HFFc6 (cell line): Measurements from ENCODE around the gene CNGB1. TPM values are rescaled to one million over a fixed set of nuclear protein-coding genes. Genes with fewer than 3 reads are reported as not detected.

Experiments used
- DNase-seq: peaks from one replicate; pipeline ENCODE4 v3.0.0-alpha.2; 2018
- H3K27ac Mint-ChIP-seq: 2 replicates; pipeline ENCODE4 v1.8.0; 2020; ENCODE audit warnings: mild to moderate bottlenecking, mixed read lengths
- H3K27me3 Mint-ChIP-seq: 2 replicates; pipeline ENCODE4 v1.8.0; 2021; ENCODE audit warnings: mild to moderate bottlenecking, moderate library complexity, mixed read lengths; ENCODE audit not compliant: insufficient read depth
- H3K36me3 Mint-ChIP-seq: 2 replicates; pipeline ENCODE4 v1.8.0; 2021; ENCODE audit warnings: low read depth, mixed read lengths
- H3K4me1 Mint-ChIP-seq: 2 replicates; pipeline ENCODE4 v1.8.0; 2020; ENCODE audit warnings: low read depth, mixed read lengths
- H3K4me3 Mint-ChIP-seq: 2 replicates; pipeline ENCODE4 v1.8.0; 2020; ENCODE audit warnings: mild to moderate bottlenecking, moderate library complexity, mixed read lengths
- H3K9me3 Mint-ChIP-seq: 2 replicates; pipeline ENCODE4 v1.8.0; 2020; ENCODE audit warnings: mild to moderate bottlenecking, mixed read lengths
- CTCF ChIP-seq: fragments of 200-600 bp; sonication (generic); IDR thresholded peaks from 2 replicates; pipeline ENCODE4 v1.5.0; 2021; ENCODE audit warnings: antibody characterized with exemption, mild to moderate bottlenecking
- total RNA-seq, 6 experiments: library from RNA; stranded (reverse); fragmentation: NEBNext Ultra II Directional; extraction: Animal tissue kit (Norgen Biotek cat#: 25700); gene quantifications; 2 replicates in 1 of 6; 3 replicates in 5 of 6; pipeline ENCODE4 v1.2.3, GENCODE V29; 2021

CNGB1 gene
- total RNA-seq, 6 experiments from 2014 or later: 0.02 TPM; not detected in 5

- H3K36me3 Mint-ChIP-seq: no peaks in the 10 kb centered on the region
- H3K27ac Mint-ChIP-seq: no peak overlapping the region
- peaks cover 40% of the 10 kb centered on the region for H3K27me3 Mint-ChIP-seq
- peaks cover 15% of the 10 kb centered on the region for H3K4me1 Mint-ChIP-seq
- no peaks in the 10 kb centered on the region for H3K9me3 Mint-ChIP-seq
- no peak overlapping the region for H3K4me3 Mint-ChIP-seq
- no peak for DNase-seq
- no peak for TF ChIP-seq CTCF
Observed at GRCh38 chr16:57908409-57908987, 62.4 kb downstream of the CNGB1 start.

- H3K9me3 Mint-ChIP-seq: no peaks in the 10 kb centered on the region
- H3K4me1 Mint-ChIP-seq: peaks cover 15% of the 10 kb centered on the region
- H3K4me3 Mint-ChIP-seq: peak overlapping the region; percentile 56
- peaks cover 35% of the 10 kb centered on the region for H3K27me3 Mint-ChIP-seq
- H3K36me3 Mint-ChIP-seq: no peaks in the 10 kb centered on the region
- H3K27ac Mint-ChIP-seq: no peak overlapping the region
- TF ChIP-seq CTCF: peak; percentile 77
- DNase-seq: no peak
Observed at GRCh38 chr16:57906382-57907316, 64.3 kb downstream of the CNGB1 start.

GRCh38 chr16:57904101-57904500, 66.8 kb downstream of the CNGB1 start:
- H3K36me3 Mint-ChIP-seq: no peaks in the 10 kb centered on the region
- TF ChIP-seq CTCF: no peak
- H3K4me1 Mint-ChIP-seq: peaks cover 27% of the 10 kb centered on the region
- no peak overlapping the region for H3K4me3 Mint-ChIP-seq
- peaks cover 39% of the 10 kb centered on the region for H3K27me3 Mint-ChIP-seq
- no peak for DNase-seq
- H3K27ac Mint-ChIP-seq: no peak overlapping the region
- H3K9me3 Mint-ChIP-seq: no peaks in the 10 kb centered on the region

- no peaks in the 10 kb centered on the region for H3K36me3 Mint-ChIP-seq
- H3K9me3 Mint-ChIP-seq: no peaks in the 10 kb centered on the region
- H3K4me3 Mint-ChIP-seq: no peak overlapping the region
- no peak overlapping the region for H3K27ac Mint-ChIP-seq
- peaks cover 27% of the 10 kb centered on the region for H3K4me1 Mint-ChIP-seq
- TF ChIP-seq CTCF: no peak
- no peak for DNase-seq
- H3K27me3 Mint-ChIP-seq: peaks cover 35% of the 10 kb centered on the region
Observed at GRCh38 chr16:57903656-57904055, 67.3 kb downstream of the CNGB1 start.

- Mint-ChIP-seq H3K9me3 (no peaks in the 10 kb centered on the region), H3K27me3 (peaks cover 37% of the 10 kb centered on the region), H3K36me3 (no peaks in the 10 kb centered on the region), H3K4me1 (peaks cover 19% of the 10 kb centered on the region), H3K4me3 (no peak overlapping the region), H3K27ac (no peak overlapping the region)
- no peak for DNase-seq
- no peak for TF ChIP-seq CTCF
Observed at GRCh38 chr16:57901480-57902069, 69.4 kb downstream of the CNGB1 start.
